Testis (tissue), 3 donors: ENCODE measurements around the gene PTAFR. TPM values are rescaled to one million over a fixed set of nuclear protein-coding genes. Genes with fewer than 3 reads are reported as not detected.

ENCODE experiments used
- DNase-seq: peaks from one replicate; pipeline ENCODE4 v3.0.0-alpha.2; 2019
- H3K27ac ChIP-seq, 2 donors: fragments of 200-600 bp; sonication (generic); one replicate each; pipeline ENCODE4 v1.5.1; 2019
- H3K27me3 ChIP-seq: fragments of 200-600 bp; sonication (generic); one replicate; pipeline ENCODE4 v1.5.1; 2019
- H3K36me3 ChIP-seq: fragments of 200-600 bp; sonication (generic); one replicate; pipeline ENCODE4 v1.5.1; 2017; ENCODE audit warnings: low read depth; ENCODE audit errors: missing control alignments
- H3K4me1 ChIP-seq: fragments of 200-600 bp; sonication (generic); one replicate; pipeline ENCODE4 v1.5.1; 2019
- H3K4me3 ChIP-seq, 2 donors: fragments of 200-600 bp; sonication (generic); one replicate each; pipeline ENCODE4 v1.5.1; 2017 to 2019
- H3K9me3 ChIP-seq: fragments of 200-600 bp; sonication (generic); one replicate; pipeline ENCODE4 v1.5.1; 2017
- POLR2A ChIP-seq: fragments of 450-650 bp; IDR thresholded peaks from one replicate; pipeline ENCODE4 v1.6.1; 2017; ENCODE audit warnings: antibody characterized with exemption, mild to moderate bottlenecking, moderate library complexity
- WGBS, 2 donors: methylation state at CpG; one replicate each; pipeline ENCODE4 v1.1.5; 2018; 5-methylcytosine and 5-hydroxymethylcytosine counted together
- intact Hi-C: fragments of 100-400 bp; cut with DNase I; formaldehyde crosslinking; loops from one replicate; pipeline ENCODE4 v1.15.1; 2023; ENCODE audit warnings: low total_unique reads
- polyA plus RNA-seq: library from polyadenylated mRNA; stranded (reverse); fragments of 350-450 nt; fragmentation: Illumina TruSeq; extraction: RNeasy Lipid Tissue Mini Kit (QIAGEN cat#74804); gene quantifications from one replicate; pipeline ENCODE4 v1.2.3, GENCODE V29; 2014; ENCODE audit warnings: low read depth, low replicate concordance; ENCODE audit not compliant: insufficient read depth
- total RNA-seq, 2 donors: library from RNA; depleted of rRNA; stranded (reverse); fragments of >200 nt; gene quantifications; one replicate each; pipeline ENCODE4 v1.2.3, GENCODE V29; 2016
- TF ChIP-seq, protein P1 (sequence below), 3 experiments: fragments of 450-650 bp in 2 of 3; fragments of 200-600 bp in 1 of 3; sonication (generic) in 1 of 3; IDR thresholded peaks; one replicate each; pipeline ENCODE4 v1.5.1; 2016 to 2019; ENCODE audit warnings: antibody characterized with exemption in 3 of 3, mild to moderate bottlenecking in 2 of 3, moderate library complexity in 1 of 3

PTAFR gene
- total and polyA plus RNA-seq, 3 donors from 2014 or later = 0.94 to 4.9 (median 1.7) TPM

DNA sequence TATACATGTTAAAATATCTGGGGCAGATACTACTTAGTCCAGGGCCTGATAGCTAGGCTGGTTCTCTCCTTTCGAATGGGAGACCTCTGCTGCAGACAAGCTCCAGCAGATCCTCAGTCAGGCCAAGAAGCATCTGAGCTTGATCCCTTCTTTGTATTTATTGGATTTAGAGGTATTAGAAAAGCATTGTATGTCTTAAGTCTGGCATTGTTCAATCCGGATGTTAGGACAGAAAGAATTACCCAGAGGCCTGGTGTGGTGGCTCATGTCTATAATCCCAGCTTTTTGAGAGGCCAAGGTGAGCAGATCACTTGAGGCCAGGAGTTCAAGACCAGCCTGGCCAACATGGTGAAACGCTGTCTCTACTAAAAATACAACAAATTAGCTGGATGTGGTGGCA lies 66.9 kb downstream of the PTAFR start:
- Histone ChIP-seq H3K27me3 (no peaks in the 10 kb centered on the region), H3K4me3 (no peak overlapping the region), H3K36me3 (no peaks in the 10 kb centered on the region), H3K27ac (no peak overlapping the region), H3K4me1 (no peaks in the 10 kb centered on the region), H3K9me3 (no peaks in the 10 kb centered on the region)
- intact Hi-C loops = no loop called here
- 92% methylated on average over 2 to 3 of the region's 3 CpGs for WGBS, 2 donors
- TF ChIP-seq, protein P1, sequence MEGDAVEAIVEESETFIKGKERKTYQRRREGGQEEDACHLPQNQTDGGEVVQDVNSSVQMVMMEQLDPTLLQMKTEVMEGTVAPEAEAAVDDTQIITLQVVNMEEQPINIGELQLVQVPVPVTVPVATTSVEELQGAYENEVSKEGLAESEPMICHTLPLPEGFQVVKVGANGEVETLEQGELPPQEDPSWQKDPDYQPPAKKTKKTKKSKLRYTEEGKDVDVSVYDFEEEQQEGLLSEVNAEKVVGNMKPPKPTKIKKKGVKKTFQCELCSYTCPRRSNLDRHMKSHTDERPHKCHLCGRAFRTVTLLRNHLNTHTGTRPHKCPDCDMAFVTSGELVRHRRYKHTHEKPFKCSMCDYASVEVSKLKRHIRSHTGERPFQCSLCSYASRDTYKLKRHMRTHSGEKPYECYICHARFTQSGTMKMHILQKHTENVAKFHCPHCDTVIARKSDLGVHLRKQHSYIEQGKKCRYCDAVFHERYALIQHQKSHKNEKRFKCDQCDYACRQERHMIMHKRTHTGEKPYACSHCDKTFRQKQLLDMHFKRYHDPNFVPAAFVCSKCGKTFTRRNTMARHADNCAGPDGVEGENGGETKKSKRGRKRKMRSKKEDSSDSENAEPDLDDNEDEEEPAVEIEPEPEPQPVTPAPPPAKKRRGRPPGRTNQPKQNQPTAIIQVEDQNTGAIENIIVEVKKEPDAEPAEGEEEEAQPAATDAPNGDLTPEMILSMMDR (IDR thresholded peaks at IDR 0.05) = no peak
- no peak for TF ChIP-seq POLR2A
- DNase-seq = no peak

DNA sequence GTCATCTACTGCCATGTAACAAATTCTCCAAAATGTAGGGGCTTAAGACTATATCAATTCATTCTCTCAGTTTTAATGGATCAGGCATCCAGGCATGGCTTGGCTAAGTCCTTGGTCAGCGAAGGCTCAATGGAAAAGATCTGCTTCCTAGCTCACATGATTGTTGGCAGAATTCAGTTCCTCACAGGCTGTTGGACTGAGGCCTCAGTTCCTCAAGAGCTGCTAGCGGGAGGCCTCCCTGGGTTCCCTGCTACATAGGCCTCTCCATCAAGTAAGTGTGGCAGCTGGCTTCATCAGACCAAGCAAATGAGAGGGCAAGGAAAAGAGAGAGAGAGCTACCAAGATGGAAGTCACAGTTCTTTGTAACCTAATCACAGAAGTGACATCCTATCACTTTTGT lies 68.5 kb downstream of the PTAFR start:
- Histone ChIP-seq H3K27me3 (no peaks in the 10 kb centered on the region), H3K9me3 (no peaks in the 10 kb centered on the region), H3K36me3 (no peaks in the 10 kb centered on the region), H3K27ac (no peak overlapping the region), H3K4me1 (no peaks in the 10 kb centered on the region), H3K4me3 (no peak overlapping the region)
- intact Hi-C loops = no loop called here
- TF ChIP-seq, protein P1 (IDR thresholded peaks at IDR 0.05) = no peak
- no peak for TF ChIP-seq POLR2A
- DNase-seq = no peak
- 81 to 89% methylated on average over 2 of the region's 2 CpGs for WGBS, 2 donors

DNA sequence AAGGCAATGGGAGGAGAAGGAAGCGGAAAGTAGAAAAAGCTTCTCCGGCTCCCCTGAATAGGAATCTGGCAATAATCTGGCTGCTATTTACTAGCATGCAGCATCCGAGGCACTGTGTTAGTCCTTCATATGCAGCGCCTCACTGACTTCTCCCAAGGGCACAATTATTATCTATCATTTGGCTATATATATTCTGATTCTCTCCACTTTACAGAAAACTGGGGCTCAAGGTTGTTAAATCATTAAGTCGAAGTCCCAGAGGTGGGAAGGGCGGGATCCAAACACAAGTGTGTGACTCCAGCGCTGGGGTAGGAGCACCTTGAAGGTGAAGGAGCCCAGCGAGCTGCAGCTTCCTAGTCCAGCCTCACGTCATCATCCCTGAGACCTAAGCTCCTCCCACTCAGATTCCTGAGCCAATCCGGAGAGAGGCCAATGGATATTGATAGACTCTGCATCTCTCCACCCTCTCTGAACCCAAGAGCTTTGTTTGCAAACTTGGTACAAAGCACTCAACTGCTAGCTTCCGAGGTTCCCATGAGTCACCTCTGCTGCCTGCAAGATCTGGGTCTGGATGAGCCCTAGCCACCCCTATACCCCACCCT lies 71.5 kb downstream of the PTAFR start:
- Histone ChIP-seq H3K9me3 (no peaks in the 10 kb centered on the region), H3K27ac (no peak overlapping the region), H3K4me1 (no peaks in the 10 kb centered on the region), H3K27me3 (no peaks in the 10 kb centered on the region), H3K4me3 (peak overlapping the region; percentile 18 to 29), H3K36me3 (no peaks in the 10 kb centered on the region)
- WGBS, 2 donors = 20 to 28% methylated on average over 11 of the region's 11 CpGs
- intact Hi-C loops = no loop called here
- peak; percentile 63 for DNase-seq
- TF ChIP-seq, protein P1 (IDR thresholded peaks at IDR 0.05) = no peak
- TF ChIP-seq POLR2A = no peak

DNA sequence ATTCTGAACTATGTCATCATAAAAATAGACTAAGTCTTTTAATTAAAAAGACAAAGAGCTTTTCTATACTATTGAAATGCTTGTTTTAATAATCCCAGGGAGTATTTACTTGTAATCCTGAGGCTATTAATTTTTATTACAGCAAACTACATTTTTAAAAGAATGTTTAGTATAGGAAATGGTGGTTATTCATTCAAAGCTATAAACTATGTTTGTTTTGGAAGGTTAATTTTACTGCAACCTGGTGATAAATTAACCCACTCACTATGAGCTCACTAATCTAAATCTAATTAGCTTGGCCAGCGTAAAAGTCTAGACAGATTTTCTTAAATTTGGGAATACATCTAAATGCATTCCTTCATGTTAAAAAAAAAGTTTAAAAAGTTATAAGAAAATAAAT lies 74.3 kb downstream of the PTAFR start:
- no peaks in the 10 kb centered on the region for H3K9me3 ChIP-seq
- no peaks in the 10 kb centered on the region for H3K27me3 ChIP-seq
- DNase-seq = no peak
- TF ChIP-seq POLR2A = no peak
- TF ChIP-seq, protein P1 (IDR thresholded peaks at IDR 0.05) = no peak
- no peaks in the 10 kb centered on the region for H3K4me1 ChIP-seq
- H3K27ac ChIP-seq = no peak overlapping the region
- WGBS, 2 donors = 86 to 89% methylated on average over 1 of the region's 1 CpG
- intact Hi-C loops = no loop called here
- H3K4me3 ChIP-seq = no peak overlapping the region
- no peaks in the 10 kb centered on the region for H3K36me3 ChIP-seq
